ENCODE measurements around the gene IL36RN.

The IL36RN gene

GRCh38 chr2:113050921-113051895, 7.8 kb upstream of the IL36RN start:
- DNase-seq = no peak

GRCh38 chr2:113052396-113052917, 6.5 kb upstream of the IL36RN start, which contains the start of gene IL36B:
IL36B (minus strand) TSS chr2:113052867.
- no peak for DNase-seq

GRCh38 chr2:113053666-113054065, 5.3 kb upstream of the IL36RN start:
- no peak for DNase-seq

- no peak for DNase-seq
Measured at GRCh38 chr2:113054066-113054465, 4.9 kb upstream of the IL36RN start.

GRCh38 chr2:113056521-113056920, 2.5 kb upstream of the IL36RN start:
- DNase-seq = no peak

GRCh38 chr2:113057117-113057516, 1.9 kb upstream of the IL36RN start:
- DNase-seq = no peak

GRCh38 chr2:113058411-113058994, 495 bp upstream of the IL36RN start:
- no peak for DNase-seq

- DNase-seq = no peak
Measured at GRCh38 chr2:113060396-113060795, 1.4 kb downstream of the IL36RN start.

- DNase-seq = no peak
Measured at GRCh38 chr2:113060796-113061195, 1.8 kb downstream of the IL36RN start.

- no peak for DNase-seq
Measured at GRCh38 chr2:113061241-113061640, 2.2 kb downstream of the IL36RN start.

- DNase-seq = no peak
Measured at GRCh38 chr2:113061896-113062770, 3.1 kb downstream of the IL36RN start.

GRCh38 chr2:113064281-113064680, 5.3 kb downstream of the IL36RN start:
- DNase-seq = no peak

GRCh38 chr2:113064898-113065297, 5.9 kb downstream of the IL36RN start:
- DNase-seq = no peak

GRCh38 chr2:113067681-113068080, 8.7 kb downstream of the IL36RN start, which contains the start of gene IL1F10:
IL1F10 (plus strand) TSS chr2:113067970; CDS start chr2:113072739, 4,769 bp downstream.
- no peak for DNase-seq

GRCh38 chr2:113068249-113068648, 9.3 kb downstream of the IL36RN start:
- DNase-seq = no peak

- no peak for DNase-seq
Measured at GRCh38 chr2:113068706-113069485, 9.9 kb downstream of the IL36RN start.

- DNase-seq = no peak
Measured at GRCh38 chr2:113069676-113070605, 10.9 kb downstream of the IL36RN start.

- DNase-seq = no peak
Measured at GRCh38 chr2:113070606-113070975, 11.6 kb downstream of the IL36RN start.

- DNase-seq = no peak
Measured at GRCh38 chr2:113072584-113072983, 13.6 kb downstream of the IL36RN start.

- no peak for DNase-seq
Measured at GRCh38 chr2:113073325-113073834, 14.4 kb downstream of the IL36RN start.

GRCh38 chr2:113075030-113075429, 16.0 kb downstream of the IL36RN start:
- no peak for DNase-seq
